Stomach (tissue), 4 donors: Measurements from ENCODE around the gene UBR4.

Experiments
- CTCF ChIP-seq, 7 experiments: fragments of 450-650 bp in 4 of 7; fragments of 200-600 bp in 3 of 7; sonication (generic) in 3 of 7; IDR thresholded peaks; one replicate each; pipeline ENCODE4 v1.5.1; 2016 to 2019; ENCODE audit warnings: antibody characterized with exemption in 7 of 7, control low read depth in 2 of 7, mild to moderate bottlenecking in 1 of 7
- POLR2A ChIP-seq, 4 donors: fragments of 450-650 bp; IDR thresholded peaks; one replicate each; pipeline ENCODE4 v1.6.1; 2016; ENCODE audit warnings: antibody characterized with exemption in 4 of 4, control low read depth in 2 of 4, mild to moderate bottlenecking in 1 of 4, moderate library complexity in 1 of 4

GRCh38 chr1:19190468-19190867 lies 19.6 kb downstream of the UBR4 start:
- TF ChIP-seq POLR2A (IDR thresholded peaks at IDR 0.05) (no peak), CTCF (IDR thresholded peaks at IDR 0.05) (no peak)
